Neural crest cell (in vitro differentiated cells): ENCODE results near the gene ARMH4. TPM values are rescaled to one million over a fixed set of nuclear protein-coding genes. Genes with fewer than 3 reads are reported as not detected.

Source experiments
- DNase-seq: peaks from one replicate; pipeline ENCODE4 v3.0.0; 2021; ENCODE audit warnings: low read depth, mixed read lengths, low spot score
- H3K27ac Mint-ChIP-seq: one replicate; pipeline ENCODE4 v1.8.0; 2021; ENCODE audit warnings: mild to moderate bottlenecking, mixed read lengths; ENCODE audit not compliant: unreplicated experiment
- H3K27me3 Mint-ChIP-seq: 2 replicates; pipeline ENCODE4 v1.8.0; 2021; ENCODE audit warnings: low read depth, mild to moderate bottlenecking, mixed read lengths
- H3K36me3 Mint-ChIP-seq: 2 replicates; pipeline ENCODE4 v1.8.0; 2021; ENCODE audit warnings: low read depth, mild to moderate bottlenecking, mixed read lengths
- H3K4me1 Mint-ChIP-seq: 2 replicates; pipeline ENCODE4 v1.8.0; 2021; ENCODE audit warnings: mixed read lengths
- H3K4me3 Mint-ChIP-seq: one replicate; pipeline ENCODE4 v1.8.0; 2021; ENCODE audit warnings: mild to moderate bottlenecking, mixed read lengths
- H3K9me3 Mint-ChIP-seq: 2 replicates; pipeline ENCODE4 v1.8.0; 2021; ENCODE audit warnings: mixed read lengths
- CTCF ChIP-seq: fragments of 200-600 bp; sonication (generic); conservative IDR thresholded peaks from 2 replicates; pipeline ENCODE4 v1.5.0; 2021; ENCODE audit warnings: antibody characterized with exemption, mild to moderate bottlenecking
- total RNA-seq: library from RNA; stranded (reverse); gene quantifications from 2 replicates; pipeline ENCODE4 v1.2.1, GENCODE V29; 2021

Gene ARMH4
- total RNA-seq, 1 donor from 2014 or later, result 36.2 TPM

GRCh38 chr14:58098507-58098906 is 53.5 kb downstream of the ARMH4 start:
- no peak for TF ChIP-seq CTCF
- no peak for DNase-seq

GRCh38 chr14:58096731-58097130 is 55.3 kb downstream of the ARMH4 start:
- Mint-ChIP-seq H3K9me3 (no peaks in the 10 kb centered on the region), H3K4me3 (no peak overlapping the region), H3K36me3 (peaks cover 6% of the 10 kb centered on the region), H3K27me3 (no peaks in the 10 kb centered on the region), H3K4me1 (no peaks in the 10 kb centered on the region), H3K27ac (no peak overlapping the region)
- TF ChIP-seq CTCF, result no peak
- DNase-seq, result no peak

More at GRCh38 chr14:58098507-58098906, 53.5 kb downstream of the ARMH4 start:
- no peaks in the 10 kb centered on the region for H3K4me1 Mint-ChIP-seq
- H3K9me3 Mint-ChIP-seq, result no peaks in the 10 kb centered on the region
- peaks cover 2% of the 10 kb centered on the region for H3K36me3 Mint-ChIP-seq
- no peak overlapping the region for H3K4me3 Mint-ChIP-seq
- no peak overlapping the region for H3K27ac Mint-ChIP-seq
- no peaks in the 10 kb centered on the region for H3K27me3 Mint-ChIP-seq

DNA sequence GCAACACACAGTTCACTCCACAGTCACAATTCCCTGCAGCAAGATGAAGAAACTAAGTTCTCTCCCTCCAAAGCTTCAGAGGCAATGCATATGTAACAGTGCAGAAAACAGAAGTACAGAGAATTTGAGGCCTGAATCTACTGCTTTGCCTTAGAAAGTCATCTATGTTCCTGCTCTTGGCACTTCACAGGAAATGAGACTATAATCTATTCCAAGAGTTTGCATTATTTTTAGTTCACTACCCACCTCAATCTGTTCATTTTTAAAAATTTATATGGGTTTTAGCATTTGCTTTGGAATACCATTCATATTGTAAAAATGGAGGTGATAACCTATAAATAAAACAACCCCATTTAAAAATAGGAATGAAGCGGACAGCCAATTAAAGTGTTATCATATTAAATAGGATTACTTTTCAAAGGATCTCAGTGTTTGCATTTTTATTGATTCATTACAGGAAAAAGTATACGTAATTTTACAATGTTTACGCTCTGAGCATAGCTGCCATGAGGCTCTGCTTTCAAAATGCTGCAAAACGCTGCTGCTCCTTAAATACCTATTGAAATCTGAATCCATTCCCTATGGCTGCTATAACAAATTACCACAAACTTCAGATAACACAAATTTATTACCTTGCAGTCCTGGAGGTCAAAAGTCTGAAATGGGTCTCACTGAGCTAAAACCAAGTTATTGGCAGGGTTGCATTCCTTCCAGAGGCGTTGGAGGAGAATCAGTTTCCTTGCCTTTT is 60.0 kb downstream of the ARMH4 start:
- Mint-ChIP-seq H3K4me1 (no peaks in the 10 kb centered on the region), H3K27ac (no peak overlapping the region), H3K4me3 (no peak overlapping the region), H3K36me3 (peaks cover 6% of the 10 kb centered on the region), H3K27me3 (no peaks in the 10 kb centered on the region), H3K9me3 (no peaks in the 10 kb centered on the region)
- no peak for DNase-seq
- no peak for TF ChIP-seq CTCF

DNA sequence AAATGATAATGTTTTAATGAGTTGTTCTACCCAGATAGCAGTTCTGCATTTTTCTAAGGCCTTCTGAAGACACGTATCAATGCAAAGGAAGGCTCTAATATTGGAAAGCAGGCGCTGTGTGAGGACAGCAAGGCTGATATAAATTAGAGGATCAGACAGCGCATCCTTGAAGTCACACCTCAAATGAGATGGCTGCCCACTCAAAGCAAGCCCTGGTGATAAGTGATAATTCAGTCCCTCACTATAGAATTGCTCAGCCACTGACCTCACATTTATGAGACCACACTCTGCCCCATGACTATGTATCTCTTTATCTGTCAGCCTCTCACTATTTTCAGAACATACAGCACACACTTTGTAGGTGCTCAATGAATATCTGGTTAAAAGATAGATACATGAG is 62.4 kb downstream of the ARMH4 start:
- no peaks in the 10 kb centered on the region for H3K4me1 Mint-ChIP-seq
- H3K9me3 Mint-ChIP-seq, result no peaks in the 10 kb centered on the region
- no peak overlapping the region for H3K27ac Mint-ChIP-seq
- H3K4me3 Mint-ChIP-seq, result no peak overlapping the region
- no peak for DNase-seq
- H3K27me3 Mint-ChIP-seq, result no peaks in the 10 kb centered on the region
- peaks cover 8% of the 10 kb centered on the region for H3K36me3 Mint-ChIP-seq
- TF ChIP-seq CTCF, result no peak

GRCh38 chr14:58088961-58089360 is 63.1 kb downstream of the ARMH4 start:
- H3K36me3 Mint-ChIP-seq, result peaks cover 11% of the 10 kb centered on the region
- no peak overlapping the region for H3K27ac Mint-ChIP-seq
- no peak for DNase-seq
- H3K9me3 Mint-ChIP-seq, result no peaks in the 10 kb centered on the region
- no peak overlapping the region for H3K4me3 Mint-ChIP-seq
- no peaks in the 10 kb centered on the region for H3K27me3 Mint-ChIP-seq
- no peaks in the 10 kb centered on the region for H3K4me1 Mint-ChIP-seq
- no peak for TF ChIP-seq CTCF
